Measurements from ENCODE around the gene ANGPTL8. TPM values are rescaled to one million over a fixed set of nuclear protein-coding genes. Genes with fewer than 3 reads are reported as not detected.

ANGPTL8 gene
- total and polyA plus RNA-seq, 10 of the 15 experiments (the other 5 are each of a cell fraction or from before 2014, with no cell fraction given) = not detected

GRCh38 chr19:11248852-11249251, 9.4 kb downstream of the ANGPTL8 start:
- Histone ChIP-seq H4K20me1 (ENCODE audit: control insufficient read depth, insufficient read depth) (no peaks in the 10 kb centered on the region; the same call in 1 of the 2 replicates), H3K79me2 (ENCODE audit: control insufficient read depth, insufficient read depth, low read length) (no peaks in the 10 kb centered on the region), H3K9me3 (replicated peaks; ENCODE audit: control insufficient read depth, insufficient read depth, low read length) (no peaks in the 10 kb centered on the region), H3K4me1 (ENCODE audit: control insufficient read depth, insufficient read depth, low read length) (no peaks in the 10 kb centered on the region), H3K36me3 (ENCODE audit: control insufficient read depth in 2 of 2, insufficient read depth in 2 of 2, low read length in 1 of 2) (peaks cover 0 to 2% of the 10 kb centered on the region in 2 experiments; a peak in 2 of 4 replicates), H3K9ac (ENCODE audit: control insufficient read depth, insufficient read depth, low read length) (no peak overlapping the region), H3K4me2 (ENCODE audit: control insufficient read depth, insufficient read depth) (no peak overlapping the region), H3K27ac (ENCODE audit: control insufficient read depth, insufficient read depth) (no peak overlapping the region), H2AFZ (ENCODE audit: control insufficient read depth, low read depth, low read length) (no peak overlapping the region), H3K4me3 (no peak overlapping the region), H3K27me3 (replicated peaks in 1 of 2; ENCODE audit: control insufficient read depth in 2 of 2, insufficient read depth in 2 of 2, low read length in 1 of 2) (no peaks in the 10 kb centered on the region)
- intact Hi-C loops (cut with micrococcal nuclease; ENCODE audit: unreplicated experiment) (no loop called here), in situ Hi-C loops (cut with MboI) (no loop called here)
- no peak for ATAC-seq
- FAIRE-seq = no peak
- TF ChIP-seq NFYA (IDR thresholded peaks at IDR 0.05; ENCODE audit: borderline replicate concordance, low read depth, low read length) (no peak), CHD4 (IDR thresholded peaks at IDR 0.05) (no peak), SUZ12 (IDR thresholded peaks at IDR 0.05; ENCODE audit: unreplicated experiment) (no peak)
- no peak for DNase-seq (ENCODE audit: low read depth, low spot score)
- ChIA-PET RAD21 (ENCODE audit: unreplicated experiment) (no interaction called here), POLR2A (no interaction called here), CTCF (no interaction called here), SMC1A (ENCODE audit: uncharacterized antibody, unreplicated experiment) (no interaction called here)
- WGBS (ENCODE audit: insufficient coverage, insufficient replicate concordance, low lambda C conversion rate, missing lambda C conversion rate) = 96% methylated on average over 2 of the region's 2 CpGs
- BruUV-seq (replicated peaks) = no TSS peak

DNA sequence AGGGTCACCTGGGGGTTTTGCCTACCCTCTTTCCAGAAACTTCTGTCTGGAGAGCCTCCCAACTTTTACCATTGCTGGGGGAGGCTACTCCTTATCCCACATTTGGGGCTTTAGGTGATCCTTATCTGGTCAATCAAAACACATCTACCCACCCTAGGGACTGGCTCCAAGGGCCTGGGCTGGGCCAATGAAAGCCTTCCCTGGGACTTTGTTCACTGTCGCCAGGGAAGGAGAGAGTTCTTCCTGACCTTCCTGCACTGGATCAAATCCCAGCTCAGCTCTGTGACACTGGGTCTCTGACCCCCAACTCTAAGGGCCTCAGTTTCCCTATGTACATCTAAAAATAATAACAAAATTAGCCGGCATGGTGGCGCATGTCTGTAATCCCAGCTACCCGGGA, 11.8 kb downstream of the ANGPTL8 start:
- peaks cover 0 to 2% of the 10 kb centered on the region in 2 experiments; a peak in 2 of 4 replicates for H3K36me3 ChIP-seq (ENCODE audit: control insufficient read depth in 2 of 2, insufficient read depth in 2 of 2, low read length in 1 of 2)
- H2AFZ ChIP-seq (ENCODE audit: control insufficient read depth, low read depth, low read length) = no peak overlapping the region
- no peaks in the 10 kb centered on the region for H3K79me2 ChIP-seq (ENCODE audit: control insufficient read depth, insufficient read depth, low read length)
- RAD21 ChIA-PET (ENCODE audit: unreplicated experiment) = no interaction called here
- H3K4me2 ChIP-seq (ENCODE audit: control insufficient read depth, insufficient read depth) = no peak overlapping the region
- SMC1A ChIA-PET (ENCODE audit: uncharacterized antibody, unreplicated experiment) = no interaction called here
- POLR2A ChIA-PET = no interaction called here
- no peak overlapping the region for H3K4me3 ChIP-seq
- no TSS peak for BruUV-seq (replicated peaks)
- no peaks in the 10 kb centered on the region for H3K9me3 ChIP-seq (replicated peaks; ENCODE audit: control insufficient read depth, insufficient read depth, low read length)
- 73% methylated on average over 4 of the region's 4 CpGs for WGBS (ENCODE audit: insufficient coverage, insufficient replicate concordance, low lambda C conversion rate, missing lambda C conversion rate)
- H3K27ac ChIP-seq (ENCODE audit: control insufficient read depth, insufficient read depth) = no peak overlapping the region
- ATAC-seq = no peak
- H3K4me1 ChIP-seq (ENCODE audit: control insufficient read depth, insufficient read depth, low read length) = no peaks in the 10 kb centered on the region
- in situ Hi-C loops (cut with MboI) (no loop called here), intact Hi-C loops (cut with micrococcal nuclease; ENCODE audit: unreplicated experiment) (no loop called here)
- FAIRE-seq = no peak
- CTCF ChIA-PET = no interaction called here
- H3K9ac ChIP-seq (ENCODE audit: control insufficient read depth, insufficient read depth, low read length) = no peak overlapping the region
- H4K20me1 ChIP-seq (ENCODE audit: control insufficient read depth, insufficient read depth) = no peaks in the 10 kb centered on the region; the same call in 1 of the 2 replicates
- no peak for DNase-seq (ENCODE audit: low read depth, low spot score)
- no peaks in the 10 kb centered on the region for H3K27me3 ChIP-seq (replicated peaks in 1 of 2; ENCODE audit: control insufficient read depth in 2 of 2, insufficient read depth in 2 of 2, low read length in 1 of 2)
- TF ChIP-seq, protein P1, sequence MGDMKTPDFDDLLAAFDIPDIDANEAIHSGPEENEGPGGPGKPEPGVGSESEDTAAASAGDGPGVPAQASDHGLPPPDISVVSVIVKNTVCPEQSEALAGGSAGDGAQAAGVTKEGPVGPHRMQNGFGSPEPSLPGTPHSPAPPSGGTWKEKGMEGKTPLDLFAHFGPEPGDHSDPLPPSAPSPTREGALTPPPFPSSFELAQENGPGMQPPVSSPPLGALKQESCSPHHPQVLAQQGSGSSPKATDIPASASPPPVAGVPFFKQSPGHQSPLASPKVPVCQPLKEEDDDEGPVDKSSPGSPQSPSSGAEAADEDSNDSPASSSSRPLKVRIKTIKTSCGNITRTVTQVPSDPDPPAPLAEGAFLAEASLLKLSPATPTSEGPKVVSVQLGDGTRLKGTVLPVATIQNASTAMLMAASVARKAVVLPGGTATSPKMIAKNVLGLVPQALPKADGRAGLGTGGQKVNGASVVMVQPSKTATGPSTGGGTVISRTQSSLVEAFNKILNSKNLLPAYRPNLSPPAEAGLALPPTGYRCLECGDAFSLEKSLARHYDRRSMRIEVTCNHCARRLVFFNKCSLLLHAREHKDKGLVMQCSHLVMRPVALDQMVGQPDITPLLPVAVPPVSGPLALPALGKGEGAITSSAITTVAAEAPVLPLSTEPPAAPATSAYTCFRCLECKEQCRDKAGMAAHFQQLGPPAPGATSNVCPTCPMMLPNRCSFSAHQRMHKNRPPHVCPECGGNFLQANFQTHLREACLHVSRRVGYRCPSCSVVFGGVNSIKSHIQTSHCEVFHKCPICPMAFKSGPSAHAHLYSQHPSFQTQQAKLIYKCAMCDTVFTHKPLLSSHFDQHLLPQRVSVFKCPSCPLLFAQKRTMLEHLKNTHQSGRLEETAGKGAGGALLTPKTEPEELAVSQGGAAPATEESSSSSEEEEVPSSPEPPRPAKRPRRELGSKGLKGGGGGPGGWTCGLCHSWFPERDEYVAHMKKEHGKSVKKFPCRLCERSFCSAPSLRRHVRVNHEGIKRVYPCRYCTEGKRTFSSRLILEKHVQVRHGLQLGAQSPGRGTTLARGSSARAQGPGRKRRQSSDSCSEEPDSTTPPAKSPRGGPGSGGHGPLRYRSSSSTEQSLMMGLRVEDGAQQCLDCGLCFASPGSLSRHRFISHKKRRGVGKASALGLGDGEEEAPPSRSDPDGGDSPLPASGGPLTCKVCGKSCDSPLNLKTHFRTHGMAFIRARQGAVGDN (IDR thresholded peaks at IDR 0.05) = no peak
- TF ChIP-seq RFX5 (IDR thresholded peaks at IDR 0.05; ENCODE audit: low read depth, low read length) (peak; percentile 76), EP300 (IDR thresholded peaks at IDR 0.05; ENCODE audit: borderline replicate concordance in 1 of 2, control insufficient read depth in 1 of 2, low read depth in 2 of 2, low read length in 2 of 2) (no peak), CHD4 (IDR thresholded peaks at IDR 0.05) (no peak), SREBF1 (IDR thresholded peaks at IDR 0.05; ENCODE audit: low read length) (no peak), CREB1 (IDR thresholded peaks at IDR 0.05; ENCODE audit: low read depth) (0 out of 2 replicates have a peak, but pooled peaks have one; percentile 17), MTA2 (IDR thresholded peaks at IDR 0.05; ENCODE audit: low read depth) (no peak), ZBTB33 (IDR thresholded peaks at IDR 0.05) (no peak)
- TF ChIP-seq, protein P2, sequence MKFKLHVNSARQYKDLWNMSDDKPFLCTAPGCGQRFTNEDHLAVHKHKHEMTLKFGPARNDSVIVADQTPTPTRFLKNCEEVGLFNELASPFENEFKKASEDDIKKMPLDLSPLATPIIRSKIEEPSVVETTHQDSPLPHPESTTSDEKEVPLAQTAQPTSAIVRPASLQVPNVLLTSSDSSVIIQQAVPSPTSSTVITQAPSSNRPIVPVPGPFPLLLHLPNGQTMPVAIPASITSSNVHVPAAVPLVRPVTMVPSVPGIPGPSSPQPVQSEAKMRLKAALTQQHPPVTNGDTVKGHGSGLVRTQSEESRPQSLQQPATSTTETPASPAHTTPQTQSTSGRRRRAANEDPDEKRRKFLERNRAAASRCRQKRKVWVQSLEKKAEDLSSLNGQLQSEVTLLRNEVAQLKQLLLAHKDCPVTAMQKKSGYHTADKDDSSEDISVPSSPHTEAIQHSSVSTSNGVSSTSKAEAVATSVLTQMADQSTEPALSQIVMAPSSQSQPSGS (IDR thresholded peaks at IDR 0.05; ENCODE audit: low read length) = no peak

Measured in GM12878 (cell line).